T1000 (cell line): ENCODE results near the gene MRM3.
"Not testable (repeated sequence)": the region's sequence is repeated elsewhere in the genome, so short reads cannot be mapped to it uniquely, and the experiment has no call there.

Experiments
- DNase-seq: peaks from one replicate; lab custom pipeline; 2025; ENCODE audit warnings: mixed read lengths; lab: John Stamatoyannopoulos, UW

Gene MRM3

DNA sequence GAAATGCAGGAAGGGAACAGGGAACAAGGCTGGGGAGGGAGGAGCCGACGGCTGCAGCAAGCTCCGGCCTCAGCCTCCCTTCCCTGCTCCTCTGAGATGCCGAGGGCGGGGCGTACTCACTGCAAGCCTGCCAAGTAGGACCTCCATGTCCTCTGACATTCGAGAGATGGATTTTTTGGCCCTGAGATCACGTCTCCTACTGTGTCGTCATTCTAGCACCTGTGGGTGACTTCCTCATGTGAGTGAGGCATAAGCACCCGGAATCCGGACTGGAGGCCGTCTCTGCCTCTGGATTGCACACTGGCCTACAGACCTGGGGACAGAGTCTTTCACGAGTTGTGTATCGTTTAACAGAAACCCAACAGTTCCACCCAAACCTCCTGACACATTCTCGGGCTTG lies 14.5 kb downstream of the MRM3 start:
- DNase-seq = no peak

DNA sequence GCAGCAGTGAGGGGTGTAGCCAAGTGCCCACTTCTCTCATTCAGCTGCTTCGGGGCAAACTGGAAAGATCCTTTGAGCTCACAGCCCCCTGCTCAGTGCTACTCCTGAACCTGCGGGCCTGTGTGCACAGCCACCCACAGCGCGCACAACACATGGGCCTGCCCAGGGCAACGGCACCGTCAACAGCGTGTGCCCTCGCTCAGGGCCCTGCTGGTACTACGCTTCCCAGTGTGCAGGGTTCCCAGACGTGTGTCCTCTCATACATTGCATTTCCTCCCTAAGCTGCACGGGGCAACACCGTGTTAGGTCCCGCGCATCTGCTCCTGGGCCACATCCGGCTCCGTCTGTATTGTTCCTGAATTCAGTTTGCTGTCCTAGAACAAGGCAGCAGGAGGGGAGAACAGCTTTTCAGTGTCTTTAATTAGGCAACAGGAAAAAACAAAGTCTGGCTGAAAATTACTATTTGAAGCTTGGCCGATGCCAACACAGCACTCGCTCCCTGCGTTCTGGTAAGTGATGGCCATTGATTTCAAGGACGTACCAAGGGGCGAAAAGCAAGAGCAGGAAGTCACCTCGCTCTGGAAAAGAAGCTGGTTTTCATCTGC lies 15.2 kb downstream of the MRM3 start:
- DNase-seq = no peak

DNA sequence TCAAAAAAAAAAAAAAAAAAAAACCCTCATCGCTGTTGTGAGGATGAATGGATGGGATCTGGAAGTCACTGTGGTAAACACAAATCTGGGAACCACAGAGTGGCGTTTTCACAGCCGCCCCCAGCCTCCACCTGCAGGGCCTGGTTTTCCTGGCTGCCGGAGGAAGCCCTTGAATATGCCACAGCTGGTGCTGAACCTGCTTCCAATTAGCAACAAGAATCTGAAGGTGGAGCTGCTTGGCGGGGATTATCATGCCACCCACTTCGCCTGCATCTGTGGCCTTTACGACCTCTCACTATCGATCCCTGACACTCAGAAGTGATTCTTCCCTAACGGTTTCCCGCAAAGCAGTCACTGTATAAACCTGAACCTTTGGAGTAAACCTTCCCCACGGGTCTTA lies 16.1 kb downstream of the MRM3 start:
- DNase-seq = no peak

DNA sequence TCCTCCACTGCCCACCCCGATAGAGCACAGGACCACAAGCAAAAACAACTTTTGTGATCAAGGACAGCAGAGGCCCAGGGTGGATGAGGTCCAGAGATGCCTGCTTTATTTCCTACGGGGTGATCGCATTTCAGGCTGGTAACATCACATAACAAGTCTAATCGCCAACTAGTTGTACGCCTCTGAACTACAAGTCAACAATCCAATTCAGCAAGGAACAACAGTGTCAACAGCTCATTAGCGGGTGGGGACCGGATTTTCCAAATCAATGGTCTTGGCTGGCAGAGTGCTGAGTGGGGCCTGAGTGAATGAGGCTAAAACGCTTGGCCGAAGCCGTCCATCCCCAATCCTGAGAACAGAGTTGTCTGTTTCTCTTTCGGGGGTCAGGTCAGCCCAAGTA lies 17.1 kb downstream of the MRM3 start:
- DNase-seq = no peak

DNA sequence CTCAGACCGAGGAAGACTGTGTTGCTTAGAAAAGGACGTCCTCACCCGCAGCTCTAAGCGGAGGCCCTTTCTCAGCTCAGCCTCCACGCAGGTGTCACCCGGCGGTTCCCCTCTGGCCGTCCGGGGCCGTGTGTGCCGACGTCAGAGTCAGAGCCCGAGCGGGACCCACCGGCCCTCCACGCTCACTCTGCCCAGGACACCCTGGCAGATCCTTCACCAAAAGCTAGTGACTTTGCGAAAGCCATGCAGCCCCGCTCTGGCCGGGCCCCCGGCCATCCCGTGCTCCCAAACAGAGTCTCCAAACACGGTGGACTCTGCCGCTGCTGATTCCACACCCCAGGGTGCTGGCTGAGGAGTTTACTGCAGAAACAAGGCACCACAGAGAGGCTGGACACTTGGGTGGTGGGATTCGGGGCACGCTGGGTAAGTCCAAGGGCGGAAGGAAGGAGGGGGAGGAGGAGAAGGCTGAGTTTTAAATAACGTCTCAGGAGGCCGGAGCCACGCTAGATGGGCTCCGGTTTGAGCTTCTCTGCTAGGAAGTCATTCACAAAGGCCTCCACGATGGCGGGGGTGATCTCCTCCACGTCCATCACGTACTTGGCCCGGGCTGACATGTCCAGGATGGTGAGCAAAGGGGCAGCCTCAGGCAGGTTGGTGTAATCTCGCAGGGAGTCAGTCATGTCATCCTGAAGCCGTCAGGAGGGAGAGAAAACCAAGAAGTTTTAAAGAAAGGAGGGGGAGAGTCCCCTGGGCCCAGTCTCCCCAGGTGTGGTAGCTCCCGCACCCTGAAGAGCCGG lies 18.5 kb downstream of the MRM3 start:
- no peak for DNase-seq

DNA sequence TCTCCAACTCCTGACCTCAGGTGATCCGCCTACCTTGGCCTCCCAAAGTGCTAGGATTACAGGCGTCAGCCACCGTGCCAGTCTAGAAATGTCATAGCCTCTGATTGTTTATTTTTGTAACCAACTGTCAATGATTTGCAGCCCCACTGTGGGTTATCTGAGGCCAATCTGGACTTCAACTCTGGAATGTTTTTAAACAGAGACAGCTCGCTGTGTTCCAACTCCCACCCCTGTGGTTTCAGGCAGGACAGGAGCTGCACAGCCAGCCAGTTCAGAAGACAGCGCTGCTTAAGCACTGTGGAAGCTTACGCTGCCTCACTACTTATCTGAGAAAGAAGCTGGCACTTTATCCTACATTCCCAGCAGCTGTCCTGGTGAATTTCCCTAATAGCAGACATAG lies 19.5 kb downstream of the MRM3 start:
- no peak for DNase-seq

DNA sequence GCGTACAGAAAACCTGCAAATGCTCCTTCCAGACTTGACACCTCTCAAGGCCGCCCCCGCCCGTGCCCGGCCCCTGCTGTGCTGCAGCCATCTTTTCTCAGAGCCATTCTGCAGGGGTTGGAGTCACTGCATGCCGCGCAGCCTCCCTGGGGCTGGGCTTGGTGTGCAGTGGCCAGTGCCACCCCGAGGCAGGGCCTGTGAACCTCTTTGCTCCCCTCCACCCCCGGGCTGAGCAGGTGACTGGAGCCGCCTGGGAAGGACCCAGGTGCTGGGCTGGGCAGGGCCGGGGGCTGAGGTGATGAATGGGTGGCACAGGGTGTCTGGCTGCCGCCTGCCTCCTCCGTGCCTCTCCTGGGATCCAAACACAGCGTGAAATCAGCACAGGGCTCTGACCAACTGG lies 20.3 kb downstream of the MRM3 start:
- DNase-seq = no peak

DNA sequence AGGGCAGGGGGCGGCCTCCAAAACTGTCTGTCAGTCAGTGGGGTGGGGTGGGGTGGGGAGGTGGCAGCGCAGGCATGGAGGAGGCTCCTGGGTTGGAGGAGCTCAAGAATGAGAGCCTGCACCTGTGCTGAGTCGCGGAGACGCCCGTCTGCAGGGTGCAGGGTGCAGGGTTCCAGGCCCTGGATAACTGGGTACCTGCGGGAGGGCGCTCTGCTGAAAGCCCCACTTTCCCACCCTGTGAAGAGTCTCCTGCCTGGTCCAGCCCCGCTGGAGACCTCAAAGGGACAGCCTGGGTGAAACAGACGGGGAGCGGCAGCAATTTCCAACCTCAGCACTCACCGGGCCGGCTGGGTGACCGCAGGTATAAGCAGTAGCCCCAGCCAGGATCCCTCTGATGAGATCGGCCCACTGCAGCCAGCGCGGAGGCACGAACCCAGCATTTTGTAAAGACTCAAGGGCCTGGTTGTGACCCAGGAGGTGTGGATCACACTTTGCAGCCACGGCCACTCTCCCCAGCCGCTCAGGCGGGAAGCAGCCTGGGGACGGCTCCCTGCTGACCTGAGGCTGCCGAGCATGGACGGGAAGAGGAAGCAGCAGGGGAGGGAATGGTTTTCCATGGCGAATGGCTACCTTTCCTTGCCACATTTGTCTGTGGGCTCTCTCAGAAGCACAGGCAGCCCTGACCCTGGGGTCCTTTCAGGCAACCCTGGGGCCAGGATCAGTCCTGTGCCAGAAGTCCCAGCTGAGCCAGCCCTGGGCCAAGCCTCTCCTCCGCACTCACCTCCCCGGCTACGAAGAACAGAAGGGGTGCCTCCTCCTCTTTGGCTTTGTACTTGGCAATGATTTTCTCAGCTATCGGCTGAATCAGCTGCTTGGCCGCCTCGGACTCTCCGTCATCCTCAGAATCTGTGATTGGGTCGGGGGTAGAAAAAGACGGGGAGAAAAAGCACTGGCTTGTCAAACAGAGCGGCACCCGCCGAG lies 21.0 kb downstream of the MRM3 start:
- DNase-seq = no peak

DNA sequence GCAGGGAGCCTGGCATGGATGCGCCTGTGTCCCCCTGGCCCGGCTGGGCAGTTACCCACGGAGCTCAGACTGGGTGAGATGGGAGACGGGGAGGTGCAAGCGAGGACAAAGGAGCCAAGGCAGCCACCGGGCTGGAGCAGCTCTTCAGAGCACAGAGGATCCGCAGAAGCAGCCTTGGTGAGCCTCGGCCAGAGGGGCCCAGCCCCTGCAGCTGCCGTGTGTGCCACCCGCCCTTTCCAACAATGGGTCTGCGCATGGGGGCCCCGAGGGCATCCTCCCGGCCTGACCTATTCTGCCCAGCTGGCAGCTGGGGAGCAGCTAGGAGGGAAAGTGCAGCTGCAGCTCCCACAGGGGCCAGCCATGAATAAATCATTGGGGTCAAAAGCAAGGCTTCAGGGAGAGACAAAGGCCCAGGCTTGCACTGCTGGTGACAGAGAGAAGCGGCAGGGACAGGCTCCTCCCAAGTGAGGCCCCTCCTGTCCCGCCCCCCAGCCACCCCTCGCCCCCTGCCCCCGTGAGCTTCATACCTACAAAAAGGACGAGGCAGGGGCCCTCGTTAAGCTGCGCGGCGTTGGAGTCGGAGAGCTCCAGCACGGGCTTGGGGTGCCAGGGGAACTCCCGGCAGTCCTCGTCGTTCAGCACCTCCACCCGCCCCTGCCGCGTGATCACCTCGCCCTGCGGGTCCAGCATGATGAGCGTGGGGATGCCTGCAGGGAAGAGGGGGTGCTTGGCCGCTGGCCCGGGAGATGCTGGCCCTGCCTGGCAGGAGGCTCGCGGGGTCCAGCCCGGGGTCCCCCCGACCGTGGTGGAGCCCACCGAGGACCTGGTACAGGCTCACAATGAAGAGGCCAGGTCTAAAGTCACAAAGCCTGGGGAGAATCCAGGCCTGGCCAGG lies 22.6 kb downstream of the MRM3 start:
- DNase-seq = no peak

DNA sequence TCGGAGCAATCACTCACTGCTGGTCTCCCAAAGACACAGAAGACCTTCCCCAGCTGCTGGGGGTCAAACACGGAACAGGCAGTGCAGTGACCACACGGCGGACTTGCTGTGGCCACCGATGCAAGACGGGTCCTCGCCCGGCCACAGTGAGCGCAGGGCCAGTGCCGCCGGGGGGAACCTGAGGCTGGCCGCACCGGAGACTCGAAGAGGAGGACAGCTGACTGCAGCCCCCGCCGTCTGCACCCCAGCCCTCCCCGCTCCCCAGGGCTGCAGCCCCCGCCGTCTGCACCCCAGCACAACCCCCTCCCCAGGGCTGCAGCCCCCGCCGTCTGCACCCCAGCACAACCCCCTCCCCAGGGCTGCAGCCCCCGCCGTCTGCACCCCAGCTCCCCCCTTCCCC lies 23.7 kb downstream of the MRM3 start:
- not testable (repeated sequence) for DNase-seq

DNA sequence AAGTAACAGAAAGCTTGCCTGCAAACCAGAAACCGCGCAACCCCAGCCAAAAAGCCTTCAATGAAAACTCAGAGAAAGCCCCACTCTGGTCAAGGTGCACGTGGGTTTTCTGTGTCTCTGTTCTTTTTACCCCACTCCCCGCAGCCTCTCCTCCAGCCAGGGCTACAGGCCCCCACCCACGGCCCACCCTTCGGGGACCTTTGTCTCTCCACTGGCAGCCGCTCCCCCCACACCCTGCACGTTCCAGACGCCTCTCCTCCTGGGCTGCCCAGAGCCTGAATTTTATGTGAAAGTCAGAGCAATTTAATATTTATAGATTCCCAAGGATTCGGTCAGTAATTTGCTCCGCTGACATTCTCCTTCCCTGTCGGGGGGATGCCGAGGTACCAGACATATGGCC lies 24.2 kb downstream of the MRM3 start:
- DNase-seq = no peak

DNA sequence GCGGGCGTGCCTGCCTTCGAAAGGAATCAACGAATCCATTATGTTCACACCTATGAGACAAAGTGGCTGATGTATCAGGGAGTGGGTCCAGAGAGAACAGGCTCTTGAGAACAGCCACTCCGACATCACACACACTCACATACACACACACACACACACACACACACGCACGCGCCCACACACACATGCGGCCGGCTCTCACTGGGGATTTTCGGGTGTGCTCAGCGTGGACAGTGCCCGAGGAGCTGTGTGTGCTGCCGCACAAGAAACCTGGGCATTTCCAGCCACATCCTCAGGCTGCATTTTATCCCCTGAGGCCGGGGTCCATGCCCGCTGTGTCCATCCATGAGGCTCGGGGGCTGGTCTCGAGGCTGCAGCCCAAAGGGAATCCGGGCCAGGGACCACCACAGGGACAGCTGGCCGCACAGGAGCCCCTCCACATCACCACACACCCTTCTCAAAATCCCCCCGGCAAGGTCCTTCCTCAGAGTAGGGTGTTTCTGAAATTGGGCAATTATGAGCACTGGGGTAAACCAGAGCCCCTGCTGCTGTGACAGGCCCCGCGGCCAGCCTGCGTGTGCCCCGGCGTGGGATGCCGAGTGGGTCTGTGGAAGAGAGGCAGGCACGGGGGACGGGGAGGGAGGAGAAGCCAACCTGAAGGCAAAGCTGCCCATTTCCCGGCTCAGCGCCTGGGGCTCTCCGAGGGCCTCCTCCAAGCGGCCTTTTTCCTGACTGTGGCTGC lies 24.8 kb downstream of the MRM3 start:
- no peak for DNase-seq

DNA sequence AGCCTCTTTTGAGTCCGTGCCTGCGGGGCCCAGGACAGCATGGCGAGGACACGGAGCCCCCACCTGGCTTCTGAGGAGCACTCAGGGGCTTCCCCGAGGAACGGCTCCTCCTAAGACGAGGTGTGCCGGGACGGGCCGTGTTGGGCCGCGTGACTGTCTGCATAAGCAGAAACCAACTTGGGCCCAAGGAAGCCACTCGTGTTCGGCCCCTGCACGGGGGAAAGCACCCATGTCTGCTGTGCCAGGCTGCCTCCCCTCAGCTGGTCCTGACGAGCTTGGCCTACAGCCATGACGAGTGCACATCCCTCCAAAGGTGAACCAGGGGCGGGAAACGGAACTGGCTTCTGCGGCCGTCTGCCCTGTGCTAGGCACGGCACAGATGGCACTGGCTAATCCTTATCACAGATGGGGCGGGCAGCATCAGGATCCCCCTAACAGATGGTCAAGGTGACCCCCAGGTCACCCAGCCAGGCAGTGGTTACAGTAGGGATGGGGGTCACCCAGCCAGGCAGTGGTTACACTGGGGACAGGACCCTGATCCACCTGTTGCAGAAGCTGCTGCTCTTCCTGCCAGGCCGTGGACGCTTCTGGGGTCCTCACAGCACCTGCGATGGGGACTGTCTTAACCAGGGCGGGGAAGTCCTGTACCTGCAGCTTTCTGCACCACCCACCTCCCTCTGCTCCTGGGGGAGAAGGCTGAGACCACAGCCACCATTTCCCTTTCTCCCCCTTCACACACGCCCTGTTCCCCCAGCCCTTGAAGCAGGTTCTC lies 25.6 kb downstream of the MRM3 start:
- no peak for DNase-seq

DNA sequence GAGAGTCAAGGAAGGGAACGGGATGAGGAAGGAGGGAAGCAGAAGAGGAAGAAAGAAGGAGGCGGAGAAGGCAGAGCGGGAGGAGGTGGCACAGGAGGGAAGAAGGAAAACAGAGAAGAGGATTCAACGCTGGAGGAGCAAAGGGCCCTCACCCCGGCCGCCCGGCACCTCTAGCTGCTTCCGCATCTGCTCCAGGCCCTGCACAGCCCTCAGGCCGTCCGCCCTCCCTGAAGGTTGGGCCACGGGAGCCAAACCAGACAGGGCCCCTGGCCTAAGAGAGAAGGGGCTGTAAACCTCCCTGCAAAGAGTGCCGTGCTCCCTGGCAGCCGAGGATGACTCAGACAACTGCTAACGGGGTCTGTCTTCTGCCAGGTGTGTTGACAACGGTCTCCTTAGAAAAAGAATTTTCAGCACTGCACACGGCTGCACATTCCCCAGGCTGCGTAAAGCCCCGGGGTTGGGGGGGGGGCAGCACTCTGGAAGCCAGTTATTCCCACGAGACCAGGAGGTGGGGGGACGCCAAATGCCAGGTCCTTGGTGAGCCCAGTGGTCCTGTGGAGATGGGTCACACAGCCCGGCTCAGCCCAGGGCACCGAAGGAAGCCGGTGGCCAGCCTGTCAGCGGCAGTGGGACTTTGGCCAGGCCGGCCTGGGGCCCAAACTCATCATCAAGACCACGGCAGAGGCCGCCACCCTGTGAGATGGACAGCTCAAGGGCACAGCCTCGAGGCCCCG lies 29.1 kb downstream of the MRM3 start:
- no peak for DNase-seq

DNA sequence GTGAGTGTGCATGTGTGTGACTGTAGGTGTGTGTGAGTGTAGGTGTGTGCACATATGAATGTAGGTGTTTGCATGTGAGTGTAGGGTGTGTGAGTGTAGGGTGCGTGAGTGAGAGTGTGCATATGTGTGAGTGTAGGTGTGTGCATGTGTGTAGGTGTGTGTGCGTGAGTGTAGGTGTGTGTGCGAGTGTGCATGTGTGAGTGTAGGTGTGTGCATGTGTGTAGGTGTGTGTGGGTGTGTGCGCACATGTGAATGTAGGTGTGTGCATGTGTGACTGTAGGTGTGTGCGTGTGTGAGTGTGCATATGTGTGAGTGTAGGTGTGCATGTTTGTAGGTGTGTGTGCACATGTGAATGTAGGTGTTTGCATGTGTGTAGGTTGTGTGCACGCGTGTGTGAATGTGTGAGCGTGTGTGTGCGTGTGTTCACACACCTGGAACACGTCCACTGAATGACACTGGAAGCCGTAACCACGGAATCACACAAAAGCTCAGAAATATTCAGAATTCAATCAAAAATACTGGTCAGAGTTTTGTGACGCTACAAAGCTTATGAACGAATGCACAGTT lies 30.6 kb downstream of the MRM3 start:
- DNase-seq = no peak

DNA sequence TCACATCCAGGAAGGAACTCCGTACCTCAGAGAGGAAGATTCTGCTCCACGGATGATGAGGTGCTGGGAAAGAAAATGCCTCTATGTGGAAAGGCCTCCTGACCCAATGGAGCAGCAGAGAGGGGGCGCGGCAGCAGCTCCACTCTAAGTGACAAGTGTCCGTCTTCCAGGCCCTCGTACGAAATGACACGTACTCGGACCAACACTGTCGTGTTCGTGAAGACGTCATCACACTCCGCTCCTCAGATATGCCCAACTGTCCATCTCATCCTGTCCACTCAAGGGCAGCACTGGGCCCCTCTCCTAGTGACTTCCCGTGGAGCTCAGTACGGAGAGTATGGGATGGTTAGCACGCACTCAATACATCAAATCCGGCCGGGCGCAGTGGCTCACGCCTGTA lies 32.2 kb downstream of the MRM3 start:
- DNase-seq = no peak

DNA sequence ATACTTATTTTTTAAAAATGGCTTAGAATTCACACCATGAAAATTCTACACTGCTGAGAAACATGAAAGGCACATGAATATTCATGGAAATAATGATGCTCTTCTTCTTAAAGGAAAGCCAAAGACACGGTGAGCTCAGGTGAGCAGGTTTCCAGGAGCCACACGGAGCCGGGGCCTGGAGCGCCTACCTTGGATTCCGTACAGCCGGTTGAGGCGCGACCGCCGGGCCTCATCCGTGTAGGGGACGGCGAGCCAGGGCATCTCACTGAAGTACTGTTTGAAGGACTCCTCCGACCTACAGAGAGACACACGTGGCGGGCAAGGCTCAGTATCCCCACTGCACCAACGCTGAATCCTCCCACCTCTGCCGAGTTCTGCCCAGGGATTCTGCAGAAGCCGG lies 37.1 kb downstream of the MRM3 start:
- no peak for DNase-seq

DNA sequence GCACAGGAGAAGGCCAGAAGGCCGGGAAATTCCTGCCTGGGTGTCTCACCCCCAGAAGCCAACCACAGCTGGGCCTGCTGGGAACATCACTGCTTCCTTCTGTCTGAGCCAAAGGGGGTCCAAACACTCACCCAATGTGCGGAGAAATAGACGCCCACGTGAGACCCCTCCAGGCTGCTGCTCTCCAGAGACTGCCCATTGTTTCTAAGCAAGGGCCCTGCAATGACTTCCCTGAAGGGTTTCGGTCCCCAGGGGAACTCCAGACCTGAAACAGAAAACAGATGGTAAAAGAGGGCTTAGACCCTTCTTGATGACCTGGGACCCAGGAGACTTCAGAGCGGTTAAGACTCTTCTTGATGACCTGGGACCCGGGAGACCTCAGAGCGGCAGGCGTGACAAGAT lies 41.3 kb downstream of the MRM3 start:
- no peak for DNase-seq

DNA sequence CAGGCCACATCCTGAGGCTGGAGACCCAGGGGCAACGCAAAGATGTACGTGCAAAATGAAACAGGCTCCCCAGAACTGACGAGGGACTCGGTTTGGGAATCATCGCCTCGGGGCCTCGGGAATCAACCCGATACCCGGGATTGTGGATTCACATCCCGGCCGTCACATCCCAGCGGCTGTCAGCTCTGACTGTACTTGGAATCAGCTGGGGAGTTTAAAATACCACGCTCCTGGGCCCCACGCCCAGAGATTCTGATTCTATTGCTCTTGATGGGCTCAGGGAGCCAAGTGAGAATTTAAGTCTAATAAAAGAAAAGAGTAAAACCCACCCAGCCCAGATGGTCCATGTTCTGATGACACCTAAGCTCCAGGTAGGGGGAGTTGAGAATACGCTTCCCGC lies 42.2 kb downstream of the MRM3 start:
- no peak for DNase-seq
